GM12801 (cell line): ENCODE results near the gene DNMT1.

Experiments used
- TF ChIP-seq, protein P1 (sequence below): IDR thresholded peaks from one replicate; pipeline ENCODE4 v1.5.1; 2011; ENCODE audit warnings: control low read depth; ENCODE audit not compliant: insufficient read length; ENCODE audit errors: extremely low read depth

Gene DNMT1

GRCh38 chr19:10135551-10136334 is 59.0 kb downstream of the DNMT1 start:
- TF ChIP-seq, protein P1, sequence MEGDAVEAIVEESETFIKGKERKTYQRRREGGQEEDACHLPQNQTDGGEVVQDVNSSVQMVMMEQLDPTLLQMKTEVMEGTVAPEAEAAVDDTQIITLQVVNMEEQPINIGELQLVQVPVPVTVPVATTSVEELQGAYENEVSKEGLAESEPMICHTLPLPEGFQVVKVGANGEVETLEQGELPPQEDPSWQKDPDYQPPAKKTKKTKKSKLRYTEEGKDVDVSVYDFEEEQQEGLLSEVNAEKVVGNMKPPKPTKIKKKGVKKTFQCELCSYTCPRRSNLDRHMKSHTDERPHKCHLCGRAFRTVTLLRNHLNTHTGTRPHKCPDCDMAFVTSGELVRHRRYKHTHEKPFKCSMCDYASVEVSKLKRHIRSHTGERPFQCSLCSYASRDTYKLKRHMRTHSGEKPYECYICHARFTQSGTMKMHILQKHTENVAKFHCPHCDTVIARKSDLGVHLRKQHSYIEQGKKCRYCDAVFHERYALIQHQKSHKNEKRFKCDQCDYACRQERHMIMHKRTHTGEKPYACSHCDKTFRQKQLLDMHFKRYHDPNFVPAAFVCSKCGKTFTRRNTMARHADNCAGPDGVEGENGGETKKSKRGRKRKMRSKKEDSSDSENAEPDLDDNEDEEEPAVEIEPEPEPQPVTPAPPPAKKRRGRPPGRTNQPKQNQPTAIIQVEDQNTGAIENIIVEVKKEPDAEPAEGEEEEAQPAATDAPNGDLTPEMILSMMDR, result no peak

DNA sequence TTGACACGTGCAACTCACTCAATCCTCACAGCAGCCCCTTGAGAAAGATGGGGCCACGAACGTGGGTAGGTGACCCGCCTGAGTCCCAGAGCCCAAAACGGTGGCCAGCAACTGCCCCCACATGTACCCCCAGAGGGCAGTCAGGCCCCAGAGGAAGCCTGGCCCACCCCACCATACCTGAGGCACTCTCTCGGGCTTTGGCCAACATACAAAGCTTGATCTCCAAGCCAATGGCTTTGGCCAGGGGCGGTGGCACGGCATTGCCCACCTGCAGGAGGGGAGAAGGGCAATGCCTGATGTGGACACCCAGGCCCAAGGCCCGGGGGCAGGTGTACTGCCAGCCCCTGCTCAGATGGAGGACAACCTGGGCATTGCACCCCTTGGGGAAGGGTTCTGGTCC is 60.7 kb downstream of the DNMT1 start:
- TF ChIP-seq, protein P1, result no peak

- TF ChIP-seq, protein P1, result no peak
Observed at GRCh38 chr19:10133596-10133995, 61.2 kb downstream of the DNMT1 start.

DNA sequence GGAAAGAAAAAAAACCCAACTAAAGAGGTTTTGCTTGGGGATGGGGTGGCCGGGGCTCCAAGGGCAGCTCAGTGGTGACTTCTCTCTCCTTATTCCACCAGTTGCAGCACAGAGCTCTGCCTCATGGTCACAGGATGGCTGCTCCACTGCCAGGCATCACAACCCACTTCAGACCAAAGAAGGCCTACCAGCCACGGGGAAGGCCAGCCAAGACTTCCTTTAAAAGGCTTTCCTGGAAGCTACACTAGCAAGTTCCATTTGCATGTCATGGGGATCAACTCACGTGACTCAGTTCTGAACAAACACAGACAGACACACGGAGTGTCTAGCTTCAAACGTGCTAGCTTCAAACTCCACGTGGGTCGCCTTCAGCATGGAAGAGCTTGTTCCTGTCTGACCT is 61.8 kb downstream of the DNMT1 start:
- TF ChIP-seq, protein P1, result no peak

DNA sequence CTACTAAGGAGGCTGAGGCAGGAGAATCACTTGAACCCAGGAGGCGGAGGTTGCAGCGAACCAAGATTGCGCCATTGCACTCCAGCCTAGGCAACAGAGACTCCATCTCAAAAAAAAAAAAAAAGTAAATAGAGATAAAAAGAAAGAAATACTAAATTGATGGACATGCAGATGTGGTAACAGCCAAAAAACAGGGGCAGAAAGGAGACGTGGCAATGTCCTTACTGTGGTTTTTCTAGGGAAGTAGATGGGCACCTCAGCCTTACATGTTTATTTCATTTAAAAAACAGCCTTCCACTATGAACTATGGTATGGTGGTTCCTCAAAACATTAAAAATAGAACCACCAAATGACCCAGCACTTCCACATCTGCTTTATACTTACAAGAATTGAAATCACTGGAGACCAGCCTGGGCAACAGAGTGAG is 68.5 kb downstream of the DNMT1 start:
- TF ChIP-seq, protein P1, result no peak

DNA sequence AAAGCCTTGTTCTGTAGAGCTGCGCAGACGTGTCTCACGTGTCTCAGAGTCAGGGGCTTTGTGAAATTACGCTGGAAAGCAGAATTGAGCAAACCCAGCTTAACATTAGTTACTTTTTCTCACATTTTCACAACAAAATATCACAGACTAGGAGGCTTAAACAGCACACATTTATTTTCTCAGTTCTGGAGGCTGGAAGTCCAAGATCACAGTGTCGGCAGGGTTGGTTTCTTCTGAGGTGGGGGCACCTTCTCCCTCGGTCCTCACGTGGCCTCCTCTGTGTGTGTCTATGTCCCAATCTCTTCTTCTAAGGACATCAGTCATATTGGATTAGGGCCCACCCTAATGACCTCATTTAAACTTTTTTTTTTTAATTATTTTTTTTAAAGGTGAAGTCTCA is 70.3 kb downstream of the DNMT1 start:
- TF ChIP-seq, protein P1, result no peak

DNA sequence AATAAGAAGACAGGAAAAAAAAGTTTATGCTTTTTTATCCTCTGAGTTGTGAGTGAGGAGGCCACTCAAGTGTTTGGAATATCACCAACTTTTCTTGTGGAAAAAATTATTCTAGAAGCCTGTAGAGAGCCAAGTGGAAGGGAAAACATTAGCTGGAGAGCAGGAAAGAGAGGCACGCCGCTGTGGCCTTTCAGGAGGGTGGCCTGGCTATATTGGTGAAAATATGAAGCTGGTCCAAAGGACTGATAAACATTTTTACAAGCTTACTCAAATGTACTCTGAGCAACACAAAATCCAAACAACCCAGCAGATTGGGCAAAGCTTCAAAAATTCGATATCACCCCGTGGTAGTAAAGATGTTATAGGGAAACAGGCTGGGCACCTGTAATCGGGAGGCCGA is 72.7 kb downstream of the DNMT1 start:
- TF ChIP-seq, protein P1, result no peak
